HepG2 (cell line): ENCODE results near the gene TJAP1. TPM values are rescaled to one million over a fixed set of nuclear protein-coding genes. Genes with fewer than 3 reads are reported as not detected.
A peak's percentile ranks its signal among the peaks of the same experiment; 100 is the strongest.

ENCODE experiments used
- BORCS8-MEF2B ChIP-seq: sonication (generic); formaldehyde crosslinking; IDR thresholded peaks from 2 replicates; pipeline ENCODE4 v1.8.0; 2022; ENCODE audit warnings: mild to moderate bottlenecking, missing genetic modification reagents
- DPF2 ChIP-seq: sonication (generic); formaldehyde crosslinking; IDR thresholded peaks from 2 replicates; pipeline ENCODE4 v1.4.0; 2020; ENCODE audit warnings: mild to moderate bottlenecking, low read depth, missing genetic modification reagents, borderline replicate concordance
- FIP1L1 ChIP-seq: fragments of 200-400 bp; formaldehyde crosslinking; IDR thresholded peaks from 2 replicates; pipeline ENCODE4 v1.6.1; 2018; ENCODE audit warnings: low read depth, mild to moderate bottlenecking, low read length, moderate library complexity, borderline replicate concordance; ENCODE audit not compliant: insufficient read depth
- FOSL2 ChIP-seq: sonication (generic); formaldehyde crosslinking; IDR thresholded peaks from 2 replicates; pipeline ENCODE4 v1.4.0; 2020; ENCODE audit warnings: missing genetic modification reagents
- GLI4 ChIP-seq: sonication (generic); formaldehyde crosslinking; IDR thresholded peaks from 2 replicates; pipeline ENCODE4 v1.5.1; 2020; ENCODE audit warnings: missing genetic modification reagents, mild to moderate bottlenecking, moderate library complexity, borderline replicate concordance
- HCFC1 ChIP-seq: fragments of 150-350 bp; IDR thresholded peaks from 2 replicates; pipeline ENCODE4 v1.6.1; 2014; ENCODE audit warnings: low read depth, low read length
- HMG20A ChIP-seq: IDR thresholded peaks from 2 replicates; pipeline ENCODE4 v1.6.1; 2016; ENCODE audit warnings: borderline replicate concordance
- HMGA1 ChIP-seq: sonication (generic); formaldehyde crosslinking; conservative IDR thresholded peaks from 2 replicates; pipeline ENCODE4 v1.4.0; 2020; ENCODE audit warnings: missing genetic modification reagents
- ISL2 ChIP-seq: sonication (generic); formaldehyde crosslinking; IDR thresholded peaks from 2 replicates; pipeline ENCODE4 v1.5.0; 2020; ENCODE audit warnings: missing genetic modification reagents
- MXI1 ChIP-seq: IDR thresholded peaks from 3 replicates; pipeline ENCODE4 v1.6.1; 2012; ENCODE audit warnings: low read depth, low read length, inconsistent platforms, borderline replicate concordance
- POLR2A ChIP-seq, 2 experiments: IDR thresholded peaks; 2 replicates each; pipeline ENCODE4 v1.6.1; 2011; ENCODE audit warnings: low read depth in 2 of 2, low read length in 2 of 2, mild to moderate bottlenecking in 1 of 2, moderate library complexity in 1 of 2; ENCODE audit not compliant: insufficient read depth in 1 of 2
- SAFB2 ChIP-seq: sonication (generic); formaldehyde crosslinking; IDR thresholded peaks from 2 replicates; pipeline ENCODE4 v1.5.1; 2020; ENCODE audit warnings: missing genetic modification reagents, low read depth, mild to moderate bottlenecking, borderline replicate concordance
- SMAD3 ChIP-seq: sonication (generic); formaldehyde crosslinking; IDR thresholded peaks from 2 replicates; pipeline ENCODE4 v1.4.0; 2020; ENCODE audit warnings: missing genetic modification reagents
- SMARCE1 ChIP-seq: fragments of 450-650 bp; IDR thresholded peaks from 2 replicates; pipeline ENCODE4 v1.6.1; 2017; ENCODE audit warnings: borderline replicate concordance
- TGIF2 ChIP-seq: IDR thresholded peaks from 2 replicates; pipeline ENCODE4 v1.6.1; 2016; ENCODE audit warnings: control low read depth, missing compliant biosample characterization
- TOPORS ChIP-seq: sonication (generic); formaldehyde crosslinking; IDR thresholded peaks from 2 replicates; pipeline ENCODE4 v1.8.0; 2023; ENCODE audit warnings: mild to moderate bottlenecking, missing genetic modification reagents
- UBTF ChIP-seq: sonication (generic); formaldehyde crosslinking; IDR thresholded peaks from 2 replicates; pipeline ENCODE4 v1.4.0; 2020; ENCODE audit warnings: mild to moderate bottlenecking, missing genetic modification reagents
- ZNF24 ChIP-seq: fragments of 450-650 bp; IDR thresholded peaks from 2 replicates; pipeline ENCODE4 v1.6.1; 2017; ENCODE audit warnings: antibody characterized with exemption, mild to moderate bottlenecking
- ZNF570 ChIP-seq: sonication (generic); formaldehyde crosslinking; IDR thresholded peaks from 2 replicates; pipeline ENCODE4 v1.4.0; 2020; ENCODE audit warnings: mild to moderate bottlenecking, missing genetic modification reagents, borderline replicate concordance
- polyA plus RNA-seq, 8 experiments: library from polyadenylated mRNA; depleted of rRNA in 3 of 8; stranded (reverse) in 7 of 8; unstranded in 1 of 8; fragments of >200 nt; fragmentation: Illumina TruSeq in 4 of 8; extraction: Trizol in 4 of 8; gene quantifications; 2 replicates each; pipeline versions ENCODE4 v1.2.1 to v1.2.3, GENCODE V29; 2011 to 2016; ENCODE audit warnings: low read depth in 4 of 8, missing spikeins in 1 of 8, mixed read lengths in 1 of 8; ENCODE audit not compliant: insufficient read depth in 1 of 8
- total RNA-seq, 5 experiments: library from RNA; depleted of rRNA; stranded (reverse); fragments of >200 nt; fragmentation: Illumina TruSeq; extraction: Trizol; gene quantifications; 2 replicates each; pipeline ENCODE4 v1.2.3, GENCODE V29; 2016; ENCODE audit warnings: low read depth in 1 of 5
- TF ChIP-seq, protein P1 (sequence below): sonication (generic); formaldehyde crosslinking; IDR thresholded peaks from 2 replicates; pipeline ENCODE4 v1.5.1; 2020; ENCODE audit warnings: missing genetic modification reagents, mild to moderate bottlenecking, borderline replicate concordance
- TF ChIP-seq, protein P2 (sequence below): IDR thresholded peaks from 2 replicates; pipeline ENCODE4 v1.6.1; 2018; ENCODE audit warnings: missing genetic modification reagents
- TF ChIP-seq, protein P3 (sequence below): sonication (generic); formaldehyde crosslinking; IDR thresholded peaks from 2 replicates; pipeline ENCODE4 v1.4.0; 2020; ENCODE audit warnings: missing genetic modification reagents
- TF ChIP-seq, protein P4 (sequence below): sonication (generic); formaldehyde crosslinking; IDR thresholded peaks from 2 replicates; pipeline ENCODE4 v1.4.0; 2020; ENCODE audit warnings: mild to moderate bottlenecking, missing genetic modification reagents

TJAP1 gene
- total and polyA plus RNA-seq, 2 of the 13 experiments (the other 11 are each of a cell fraction or from before 2014, with no cell fraction given) = 15.7 to 41.6 TPM

DNA sequence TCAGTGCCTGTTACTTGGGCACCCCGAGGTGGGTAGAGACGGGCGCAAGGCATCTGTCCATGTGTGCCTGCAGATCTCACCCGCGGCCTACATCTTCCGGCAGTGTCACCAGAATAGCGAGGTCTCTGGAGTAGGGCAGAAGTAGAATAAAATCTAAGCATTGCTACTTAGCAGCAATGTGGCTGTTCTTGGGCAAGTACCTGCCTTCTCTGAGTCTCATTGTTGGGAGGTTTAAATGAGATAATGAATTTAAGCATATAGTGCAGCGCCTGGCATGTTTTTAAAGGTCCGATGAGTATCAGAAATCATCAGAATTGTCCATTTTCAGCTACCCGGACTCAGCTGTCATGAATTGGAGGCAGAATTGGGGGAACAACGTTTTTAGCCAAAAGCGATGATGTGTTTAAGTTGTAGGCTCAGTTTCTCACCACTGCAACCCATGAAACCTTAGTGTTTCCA, 49.2 kb upstream of the TJAP1 start (continued):
- TF ChIP-seq TOPORS (CRISPR knock-in tag) (no peak), ISL2 (no peak), FIP1L1 (no peak), TGIF2 (CRISPR knock-in tag) (no peak), HCFC1 (no peak), SMARCE1 (no peak), FOSL2 (CRISPR knock-in tag) (no peak), ZNF24 (no peak), DPF2 (CRISPR knock-in tag) (0 out of 2 replicates have a peak, but pooled peaks have one; percentile 18), HMG20A (CRISPR knock-in tag) (no peak), MXI1 (no peak), SAFB2 (CRISPR knock-in tag) (no peak), ZNF570 (CRISPR knock-in tag) (no peak), GLI4 (CRISPR knock-in tag) (no peak), SMAD3 (CRISPR knock-in tag) (no peak; the same call in 1 of the 2 replicates), UBTF (peak; percentile 3), HMGA1 (no peak), POLR2A (IDR thresholded peaks at IDR 0.05; ENCODE audit: insufficient read depth in 1 of 2, low read depth in 2 of 2, low read length in 2 of 2) (no peak), BORCS8-MEF2B (CRISPR knock-in tag) (no peak; the same call in 1 of the 2 replicates)
- TF ChIP-seq, protein P1, sequence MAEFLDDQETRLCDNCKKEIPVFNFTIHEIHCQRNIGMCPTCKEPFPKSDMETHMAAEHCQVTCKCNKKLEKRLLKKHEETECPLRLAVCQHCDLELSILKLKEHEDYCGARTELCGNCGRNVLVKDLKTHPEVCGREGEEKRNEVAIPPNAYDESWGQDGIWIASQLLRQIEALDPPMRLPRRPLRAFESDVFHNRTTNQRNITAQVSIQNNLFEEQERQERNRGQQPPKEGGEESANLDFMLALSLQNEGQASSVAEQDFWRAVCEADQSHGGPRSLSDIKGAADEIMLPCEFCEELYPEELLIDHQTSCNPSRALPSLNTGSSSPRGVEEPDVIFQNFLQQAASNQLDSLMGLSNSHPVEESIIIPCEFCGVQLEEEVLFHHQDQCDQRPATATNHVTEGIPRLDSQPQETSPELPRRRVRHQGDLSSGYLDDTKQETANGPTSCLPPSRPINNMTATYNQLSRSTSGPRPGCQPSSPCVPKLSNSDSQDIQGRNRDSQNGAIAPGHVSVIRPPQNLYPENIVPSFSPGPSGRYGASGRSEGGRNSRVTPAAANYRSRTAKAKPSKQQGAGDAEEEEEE = no peak; the same call in 1 of the 2 replicates
- TF ChIP-seq, protein P2, sequence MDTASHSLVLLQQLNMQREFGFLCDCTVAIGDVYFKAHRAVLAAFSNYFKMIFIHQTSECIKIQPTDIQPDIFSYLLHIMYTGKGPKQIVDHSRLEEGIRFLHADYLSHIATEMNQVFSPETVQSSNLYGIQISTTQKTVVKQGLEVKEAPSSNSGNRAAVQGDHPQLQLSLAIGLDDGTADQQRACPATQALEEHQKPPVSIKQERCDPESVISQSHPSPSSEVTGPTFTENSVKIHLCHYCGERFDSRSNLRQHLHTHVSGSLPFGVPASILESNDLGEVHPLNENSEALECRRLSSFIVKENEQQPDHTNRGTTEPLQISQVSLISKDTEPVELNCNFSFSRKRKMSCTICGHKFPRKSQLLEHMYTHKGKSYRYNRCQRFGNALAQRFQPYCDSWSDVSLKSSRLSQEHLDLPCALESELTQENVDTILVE = no peak
- TF ChIP-seq, protein P3, sequence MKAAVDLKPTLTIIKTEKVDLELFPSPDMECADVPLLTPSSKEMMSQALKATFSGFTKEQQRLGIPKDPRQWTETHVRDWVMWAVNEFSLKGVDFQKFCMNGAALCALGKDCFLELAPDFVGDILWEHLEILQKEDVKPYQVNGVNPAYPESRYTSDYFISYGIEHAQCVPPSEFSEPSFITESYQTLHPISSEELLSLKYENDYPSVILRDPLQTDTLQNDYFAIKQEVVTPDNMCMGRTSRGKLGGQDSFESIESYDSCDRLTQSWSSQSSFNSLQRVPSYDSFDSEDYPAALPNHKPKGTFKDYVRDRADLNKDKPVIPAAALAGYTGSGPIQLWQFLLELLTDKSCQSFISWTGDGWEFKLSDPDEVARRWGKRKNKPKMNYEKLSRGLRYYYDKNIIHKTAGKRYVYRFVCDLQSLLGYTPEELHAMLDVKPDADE (CRISPR knock-in tag) = no peak
- TF ChIP-seq, protein P4, sequence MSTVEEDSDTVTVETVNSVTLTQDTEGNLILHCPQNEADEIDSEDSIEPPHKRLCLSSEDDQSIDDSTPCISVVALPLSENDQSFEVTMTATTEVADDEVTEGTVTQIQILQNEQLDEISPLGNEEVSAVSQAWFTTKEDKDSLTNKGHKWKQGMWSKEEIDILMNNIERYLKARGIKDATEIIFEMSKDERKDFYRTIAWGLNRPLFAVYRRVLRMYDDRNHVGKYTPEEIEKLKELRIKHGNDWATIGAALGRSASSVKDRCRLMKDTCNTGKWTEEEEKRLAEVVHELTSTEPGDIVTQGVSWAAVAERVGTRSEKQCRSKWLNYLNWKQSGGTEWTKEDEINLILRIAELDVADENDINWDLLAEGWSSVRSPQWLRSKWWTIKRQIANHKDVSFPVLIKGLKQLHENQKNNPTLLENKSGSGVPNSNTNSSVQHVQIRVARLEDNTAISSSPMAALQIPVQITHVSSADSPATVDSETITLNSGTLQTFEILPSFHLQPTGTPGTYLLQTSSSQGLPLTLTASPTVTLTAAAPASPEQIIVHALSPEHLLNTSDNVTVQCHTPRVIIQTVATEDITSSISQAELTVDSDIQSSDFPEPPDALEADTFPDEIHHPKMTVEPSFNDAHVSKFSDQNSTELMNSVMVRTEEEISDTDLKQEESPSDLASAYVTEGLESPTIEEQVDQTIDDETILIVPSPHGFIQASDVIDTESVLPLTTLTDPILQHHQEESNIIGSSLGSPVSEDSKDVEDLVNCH (CRISPR knock-in tag) = 0 out of 2 replicates have a peak, but pooled peaks have one; percentile 1
